ENCODE results near the gene GLB1L. TPM values are rescaled to one million over a fixed set of nuclear protein-coding genes. Genes with fewer than 3 reads are reported as not detected.

GLB1L gene
- total RNA-seq, 3 donors from 2014 or later: 10.2 to 15.7 (median 11.8) TPM

DNA sequence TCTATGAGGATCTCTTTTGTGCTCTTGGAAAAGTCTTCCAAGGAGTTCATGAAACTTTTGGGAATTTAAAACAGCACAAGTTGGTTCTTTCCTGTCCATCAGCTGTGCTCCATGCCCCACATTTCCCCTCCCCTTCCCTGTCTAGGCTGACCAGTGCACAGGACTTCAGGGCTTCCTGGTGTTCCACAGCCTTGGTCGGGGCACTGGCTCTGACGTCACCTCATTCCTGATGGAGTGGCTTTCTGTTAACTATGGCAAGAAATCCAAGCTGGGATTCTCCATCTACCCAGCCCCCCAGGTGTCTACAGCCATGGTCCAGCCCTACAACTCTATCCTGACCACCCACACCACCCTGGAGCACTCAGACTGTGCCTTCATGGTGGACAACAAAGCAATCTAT lies 25.8 kb upstream of the GLB1L start:
- Histone ChIP-seq H3K9me3 (no peaks in the 10 kb centered on the region), H3K4me1 (no peaks in the 10 kb centered on the region), H3K4me3 (no peak overlapping the region), H3K36me3 (no peaks in the 10 kb centered on the region), H3K27me3 (no peaks in the 10 kb centered on the region), H3K27ac (no peak overlapping the region)
- TF ChIP-seq POLR2A (IDR thresholded peaks at IDR 0.05) (no peak), POLR2AphosphoS5 (IDR thresholded peaks at IDR 0.05) (no peak), CTCF (IDR thresholded peaks at IDR 0.05) (no peak)
- DNase-seq (ENCODE audit: low spot score in 2 of 2): no peak
- intact Hi-C loops (cut with DNase I; ENCODE audit: low total_unique reads): no loop called here

DNA sequence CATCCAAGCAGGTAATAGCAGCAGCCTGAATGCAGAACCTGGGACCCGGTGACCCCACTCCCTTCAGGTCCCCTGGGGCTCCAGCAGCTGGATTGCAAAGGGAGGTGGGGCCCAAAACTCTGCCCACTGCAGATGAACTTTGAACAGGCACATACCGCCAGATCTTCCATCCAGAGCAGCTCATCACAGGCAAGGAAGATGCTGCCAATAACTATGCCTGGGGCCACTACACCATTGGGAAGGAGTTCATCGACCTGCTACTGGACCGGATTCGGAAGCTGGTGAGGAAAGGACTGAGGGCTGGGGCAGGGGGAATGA lies 24.8 kb upstream of the GLB1L start:
- no peak for TF ChIP-seq POLR2A (IDR thresholded peaks at IDR 0.05)
- no peak for TF ChIP-seq POLR2AphosphoS5 (IDR thresholded peaks at IDR 0.05)
- no peaks in the 10 kb centered on the region for H3K36me3 ChIP-seq
- no peaks in the 10 kb centered on the region for H3K9me3 ChIP-seq
- no peak overlapping the region for H3K27ac ChIP-seq
- no peaks in the 10 kb centered on the region for H3K27me3 ChIP-seq
- no peak overlapping the region for H3K4me3 ChIP-seq
- no peak for DNase-seq (ENCODE audit: low spot score in 2 of 2)
- intact Hi-C loops (cut with DNase I; ENCODE audit: low total_unique reads): no loop called here
- H3K4me1 ChIP-seq: no peaks in the 10 kb centered on the region

DNA sequence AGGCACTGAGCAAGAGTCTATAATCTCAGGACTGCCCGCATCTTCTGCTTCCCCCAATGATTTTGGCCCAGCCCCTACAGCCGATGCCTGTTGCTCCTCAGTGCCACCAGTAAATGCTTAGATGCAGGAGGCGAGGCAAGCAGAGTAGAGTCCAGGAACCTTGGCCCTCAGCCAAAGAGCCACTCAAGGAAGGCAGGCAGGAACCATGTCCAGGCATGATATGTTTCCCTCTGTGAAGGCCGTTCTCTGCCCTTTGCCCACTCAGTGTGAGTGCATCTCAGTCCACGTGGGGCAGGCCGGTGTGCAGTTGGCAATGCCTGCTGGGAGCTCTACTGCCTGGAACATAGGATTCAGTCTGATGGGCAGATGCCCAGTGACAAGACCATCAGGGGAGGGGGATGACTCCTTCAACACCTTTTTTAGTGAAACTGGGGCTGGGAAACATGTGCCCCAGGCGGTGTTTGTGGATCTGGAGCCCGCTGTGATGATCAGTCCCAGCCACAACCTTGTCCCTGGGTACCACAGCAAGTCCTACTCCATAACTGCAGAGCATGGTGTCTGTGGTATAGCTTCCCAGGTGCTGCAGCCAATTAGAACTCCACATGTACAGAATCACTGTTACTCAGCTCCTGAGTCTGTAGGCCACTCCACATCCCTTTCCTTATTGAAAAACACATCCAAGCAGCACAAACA lies 24.3 kb upstream of the GLB1L start:
- no peaks in the 10 kb centered on the region for H3K36me3 ChIP-seq
- TF ChIP-seq POLR2AphosphoS5 (IDR thresholded peaks at IDR 0.05) (no peak), CTCF (IDR thresholded peaks at IDR 0.05) (no peak)
- no peaks in the 10 kb centered on the region for H3K27me3 ChIP-seq
- intact Hi-C loops (cut with DNase I; ENCODE audit: low total_unique reads): no loop called here
- no peak overlapping the region for H3K4me3 ChIP-seq
- no peaks in the 10 kb centered on the region for H3K9me3 ChIP-seq
- H3K4me1 ChIP-seq: no peaks in the 10 kb centered on the region
- no peak for DNase-seq (ENCODE audit: low spot score in 2 of 2)
- peak overlapping the region in 1 of 2 donors; percentile 13 for H3K27ac ChIP-seq

GRCh38 chr2:219268294-219268693 lies 23.1 kb upstream of the GLB1L start:
- no peak for DNase-seq (ENCODE audit: low spot score in 2 of 2)
- no peaks in the 10 kb centered on the region for H3K9me3 ChIP-seq
- no peak for TF ChIP-seq POLR2AphosphoS5 (IDR thresholded peaks at IDR 0.05)
- no peak for TF ChIP-seq POLR2A (IDR thresholded peaks at IDR 0.05)
- no peak for TF ChIP-seq CTCF (IDR thresholded peaks at IDR 0.05)
- intact Hi-C loops (cut with DNase I; ENCODE audit: low total_unique reads): no loop called here
- H3K4me3 ChIP-seq: no peak overlapping the region
- no peak overlapping the region for H3K27ac ChIP-seq
- H3K36me3 ChIP-seq: no peaks in the 10 kb centered on the region
- H3K4me1 ChIP-seq: no peaks in the 10 kb centered on the region
- no peaks in the 10 kb centered on the region for H3K27me3 ChIP-seq

DNA sequence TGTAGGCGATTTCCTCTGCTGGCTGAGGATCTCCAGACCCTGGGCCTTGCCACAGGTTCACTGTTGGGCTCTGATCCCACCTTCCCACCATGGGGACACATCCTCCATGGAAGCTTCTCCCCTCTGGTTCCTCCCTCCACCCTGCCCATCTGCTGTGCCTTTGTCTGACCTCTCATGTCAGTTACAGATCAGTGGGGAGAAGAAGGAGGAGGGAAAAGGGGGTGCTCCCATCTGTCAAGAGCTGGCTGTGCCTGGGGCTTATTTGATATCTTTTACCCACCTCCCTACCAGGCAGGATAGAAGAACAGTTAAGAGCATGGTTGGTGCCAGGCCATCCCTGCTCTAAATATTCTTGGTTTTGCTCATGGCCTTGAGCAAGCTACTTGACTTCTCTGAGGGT lies 21.6 kb upstream of the GLB1L start:
- Histone ChIP-seq H3K27ac (no peak overlapping the region), H3K36me3 (no peaks in the 10 kb centered on the region), H3K9me3 (no peaks in the 10 kb centered on the region), H3K4me1 (no peaks in the 10 kb centered on the region), H3K27me3 (no peaks in the 10 kb centered on the region), H3K4me3 (no peak overlapping the region)
- intact Hi-C loops (cut with DNase I; ENCODE audit: low total_unique reads): no loop called here
- no peak for DNase-seq (ENCODE audit: low spot score in 2 of 2)
- TF ChIP-seq CTCF (IDR thresholded peaks at IDR 0.05) (no peak), POLR2AphosphoS5 (IDR thresholded peaks at IDR 0.05) (no peak), POLR2A (IDR thresholded peaks at IDR 0.05) (no peak)

GRCh38 chr2:219266232-219266631 lies 21.0 kb upstream of the GLB1L start:
- Histone ChIP-seq H3K36me3 (no peaks in the 10 kb centered on the region), H3K4me3 (no peak overlapping the region), H3K9me3 (no peaks in the 10 kb centered on the region), H3K4me1 (no peaks in the 10 kb centered on the region), H3K27me3 (no peaks in the 10 kb centered on the region), H3K27ac (no peak overlapping the region)
- TF ChIP-seq CTCF (IDR thresholded peaks at IDR 0.05): no peak
- TF ChIP-seq POLR2A (IDR thresholded peaks at IDR 0.05): no peak
- no peak for TF ChIP-seq POLR2AphosphoS5 (IDR thresholded peaks at IDR 0.05)
- intact Hi-C loops (cut with DNase I; ENCODE audit: low total_unique reads): no loop called here
- no peak for DNase-seq (ENCODE audit: low spot score in 2 of 2)
